GM19328 (cell line): ENCODE measurements around the gene UVSSA.
"Not testable (repeated sequence)": the region's sequence is repeated elsewhere in the genome, so short reads cannot be mapped to it uniquely, and the experiment has no call there.

ENCODE experiments used
- ATAC-seq: cut with Tn5 transposase; IDR thresholded peaks from one replicate; pipeline ENCODE4 v1.9.1; 2021; ENCODE audit warnings: mild to moderate bottlenecking, moderate library complexity; ENCODE audit not compliant: unreplicated experiment

The UVSSA gene

GRCh38 chr4:1375761-1376322, 28.8 kb downstream of the UVSSA start:
- ATAC-seq, result no peak

GRCh38 chr4:1376391-1376840, 29.4 kb downstream of the UVSSA start:
- no peak for ATAC-seq

- no peak for ATAC-seq
Measured at GRCh38 chr4:1376841-1377605, 30.0 kb downstream of the UVSSA start.

GRCh38 chr4:1377606-1378261, 30.7 kb downstream of the UVSSA start:
- no peak for ATAC-seq

- ATAC-seq, result no peak
Measured at GRCh38 chr4:1378559-1379231, 31.7 kb downstream of the UVSSA start.

GRCh38 chr4:1379351-1379781, 32.4 kb downstream of the UVSSA start:
- ATAC-seq, result no peak

GRCh38 chr4:1379801-1380331, 32.9 kb downstream of the UVSSA start:
- no peak for ATAC-seq

- no peak for ATAC-seq
Measured at GRCh38 chr4:1380368-1381151, 33.6 kb downstream of the UVSSA start.

- no peak for ATAC-seq
Measured at GRCh38 chr4:1381181-1381621, 34.2 kb downstream of the UVSSA start.

GRCh38 chr4:1381944-1382541, 35.0 kb downstream of the UVSSA start:
- ATAC-seq, result no peak

GRCh38 chr4:1382776-1383727, 36.0 kb downstream of the UVSSA start:
- ATAC-seq, result no peak

- no peak for ATAC-seq
Measured at GRCh38 chr4:1383728-1384591, 37.0 kb downstream of the UVSSA start.

GRCh38 chr4:1384675-1385372, 37.8 kb downstream of the UVSSA start:
- no peak for ATAC-seq

GRCh38 chr4:1385373-1386340, 38.6 kb downstream of the UVSSA start:
- no peak for ATAC-seq

- ATAC-seq, result not testable (repeated sequence)
Measured at GRCh38 chr4:1393363-1393762, 46.4 kb downstream of the UVSSA start.

- ATAC-seq, result no peak
Measured at GRCh38 chr4:1393866-1394265, 46.9 kb downstream of the UVSSA start.
